Endodermal cell (in vitro differentiated cells): ENCODE measurements around the gene SUN1. TPM values are rescaled to one million over a fixed set of nuclear protein-coding genes. Genes with fewer than 3 reads are reported as not detected.

Source experiments
- DNase-seq: peaks from one replicate; pipeline ENCODE4 v3.0.0-alpha.2; 2017
- H3K27ac ChIP-seq: 2 replicates; pipeline ENCODE4 v1.5.1; 2013; ENCODE audit warnings: mild to moderate bottlenecking, low read depth, low read length, moderate library complexity
- H3K27me3 ChIP-seq: 2 replicates; pipeline ENCODE4 v1.6.1; 2013; ENCODE audit warnings: mild to moderate bottlenecking, low read length, moderate library complexity; ENCODE audit not compliant: insufficient read depth, control insufficient read depth, poor library complexity, severe bottlenecking
- H3K36me3 ChIP-seq: 2 replicates; pipeline ENCODE4 v1.7.0; 2013; ENCODE audit warnings: mild to moderate bottlenecking, low read length, moderate library complexity; ENCODE audit not compliant: control insufficient read depth, insufficient read depth
- H3K4me1 ChIP-seq: one replicate; pipeline ENCODE4 v1.7.0; 2013; ENCODE audit warnings: low read length; ENCODE audit not compliant: control insufficient read depth, insufficient read depth
- H3K4me3 ChIP-seq: 2 replicates; pipeline ENCODE4 v1.5.1; 2013; ENCODE audit warnings: mild to moderate bottlenecking, low read length, moderate library complexity
- H3K9ac ChIP-seq: 2 replicates; pipeline ENCODE4 v1.6.1; 2013; ENCODE audit warnings: mild to moderate bottlenecking, low read length, moderate library complexity; ENCODE audit not compliant: poor library complexity, severe bottlenecking; ENCODE audit errors: extremely low read depth
- H3K9me3 ChIP-seq: 2 replicates; pipeline ENCODE4 v1.6.1; 2013; ENCODE audit warnings: mild to moderate bottlenecking, low read length, moderate library complexity; ENCODE audit not compliant: control insufficient read depth
- H3K27ac Mint-ChIP-seq: 2 replicates; pipeline ENCODE4 v1.8.0; 2020; ENCODE audit warnings: mixed read lengths
- H3K27me3 Mint-ChIP-seq: 2 replicates; pipeline ENCODE4 v1.8.0; 2021; ENCODE audit warnings: mild to moderate bottlenecking, mixed read lengths; ENCODE audit not compliant: insufficient read depth
- H3K36me3 Mint-ChIP-seq: 2 replicates; pipeline ENCODE4 v1.8.0; 2020; ENCODE audit warnings: low read depth, mixed read lengths
- H3K4me1 Mint-ChIP-seq: 2 replicates; pipeline ENCODE4 v1.8.0; 2020; ENCODE audit warnings: mixed read lengths
- H3K4me3 Mint-ChIP-seq: 2 replicates; pipeline ENCODE4 v1.8.0; 2020; ENCODE audit warnings: mild to moderate bottlenecking, moderate library complexity, mixed read lengths
- H3K9me3 Mint-ChIP-seq: 2 replicates; pipeline ENCODE4 v1.8.0; 2020; ENCODE audit warnings: mild to moderate bottlenecking, mixed read lengths
- WGBS, 2 experiments: methylation state at CpG; one replicate each; pipeline versions ENCODE4 v1.1.5 to v1.1.7; 2013; ENCODE audit warnings: missing lambda C conversion rate in 2 of 2, mixed read lengths in 1 of 2; ENCODE audit not compliant: insufficient coverage in 1 of 2, insufficient read length in 1 of 2; 5-methylcytosine and 5-hydroxymethylcytosine counted together
- long read RNA-seq, 4 experiments: library from polyadenylated mRNA in 2 of 4; library from RNA in 1 of 4; library from capped mRNA in 1 of 4; stranded (forward) in 3 of 4; unstranded in 1 of 4; transcript quantifications; one replicate each; pipeline ENCODE4 v2.0.0, GENCODE V29; 2020 to 2021; ENCODE audit warnings: inconsistent platforms in 1 of 4
- polyA plus RNA-seq, 2 experiments: library from polyadenylated mRNA; stranded (reverse); fragments of 50-300 nt; gene quantifications; one replicate each; pipeline ENCODE4 v1.2.3, GENCODE V29; 2013
- total RNA-seq, 2 donors: library from RNA; stranded (reverse); fragmentation: NEBNext Ultra II Directional in 1 of 2; extraction: Animal tissue kit (Norgen Biotek cat#: 25700) in 1 of 2; gene quantifications; 2 replicates in 1 of 2; 3 replicates in 1 of 2; pipeline ENCODE4 v1.2.1, GENCODE V29; 2021
- TF ChIP-seq, protein P1 (sequence below): fragments of 200-600 bp; sonication (generic); conservative IDR thresholded peaks from 2 replicates; pipeline ENCODE4 v1.5.0; 2021; ENCODE audit warnings: antibody characterized with exemption, mild to moderate bottlenecking

SUN1 gene, protein sequence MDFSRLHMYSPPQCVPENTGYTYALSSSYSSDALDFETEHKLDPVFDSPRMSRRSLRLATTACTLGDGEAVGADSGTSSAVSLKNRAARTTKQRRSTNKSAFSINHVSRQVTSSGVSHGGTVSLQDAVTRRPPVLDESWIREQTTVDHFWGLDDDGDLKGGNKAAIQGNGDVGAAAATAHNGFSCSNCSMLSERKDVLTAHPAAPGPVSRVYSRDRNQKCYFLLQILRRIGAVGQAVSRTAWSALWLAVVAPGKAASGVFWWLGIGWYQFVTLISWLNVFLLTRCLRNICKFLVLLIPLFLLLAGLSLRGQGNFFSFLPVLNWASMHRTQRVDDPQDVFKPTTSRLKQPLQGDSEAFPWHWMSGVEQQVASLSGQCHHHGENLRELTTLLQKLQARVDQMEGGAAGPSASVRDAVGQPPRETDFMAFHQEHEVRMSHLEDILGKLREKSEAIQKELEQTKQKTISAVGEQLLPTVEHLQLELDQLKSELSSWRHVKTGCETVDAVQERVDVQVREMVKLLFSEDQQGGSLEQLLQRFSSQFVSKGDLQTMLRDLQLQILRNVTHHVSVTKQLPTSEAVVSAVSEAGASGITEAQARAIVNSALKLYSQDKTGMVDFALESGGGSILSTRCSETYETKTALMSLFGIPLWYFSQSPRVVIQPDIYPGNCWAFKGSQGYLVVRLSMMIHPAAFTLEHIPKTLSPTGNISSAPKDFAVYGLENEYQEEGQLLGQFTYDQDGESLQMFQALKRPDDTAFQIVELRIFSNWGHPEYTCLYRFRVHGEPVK
- total RNA-seq = 100 to 1,000 TPM; 133 to 136 TPM
- polyA plus RNA-seq (2013, experiment 1 of 2) = 114 TPM
- polyA plus RNA-seq (2013, experiment 2 of 2) = 103 TPM
- long read RNA-seq, experiment 1, full-length matches to known transcripts = 2 of 28 reads
- long read RNA-seq, experiment 1, partial matches to known transcripts = 13 of 28 reads
- long read RNA-seq, experiment 1, other reads (novel, unspliced or antisense) = 13 of 28 reads
- long read RNA-seq, experiment 2, full-length matches to known transcripts = 16 of 182 reads
- long read RNA-seq, experiment 2, partial matches to known transcripts = 31 of 182 reads
- long read RNA-seq, experiment 2, other reads (novel, unspliced or antisense) = 135 of 182 reads
- long read RNA-seq, experiment 3, full-length matches to known transcripts = 27 of 461 reads
- long read RNA-seq, experiment 3, partial matches to known transcripts = 76 of 461 reads
- long read RNA-seq, experiment 3, other reads (novel, unspliced or antisense) = 358 of 461 reads
- long read RNA-seq, experiment 4, partial matches to known transcripts = 12 of 20 reads
- long read RNA-seq, experiment 4, other reads (novel, unspliced or antisense) = 7 of 20 reads

DNA sequence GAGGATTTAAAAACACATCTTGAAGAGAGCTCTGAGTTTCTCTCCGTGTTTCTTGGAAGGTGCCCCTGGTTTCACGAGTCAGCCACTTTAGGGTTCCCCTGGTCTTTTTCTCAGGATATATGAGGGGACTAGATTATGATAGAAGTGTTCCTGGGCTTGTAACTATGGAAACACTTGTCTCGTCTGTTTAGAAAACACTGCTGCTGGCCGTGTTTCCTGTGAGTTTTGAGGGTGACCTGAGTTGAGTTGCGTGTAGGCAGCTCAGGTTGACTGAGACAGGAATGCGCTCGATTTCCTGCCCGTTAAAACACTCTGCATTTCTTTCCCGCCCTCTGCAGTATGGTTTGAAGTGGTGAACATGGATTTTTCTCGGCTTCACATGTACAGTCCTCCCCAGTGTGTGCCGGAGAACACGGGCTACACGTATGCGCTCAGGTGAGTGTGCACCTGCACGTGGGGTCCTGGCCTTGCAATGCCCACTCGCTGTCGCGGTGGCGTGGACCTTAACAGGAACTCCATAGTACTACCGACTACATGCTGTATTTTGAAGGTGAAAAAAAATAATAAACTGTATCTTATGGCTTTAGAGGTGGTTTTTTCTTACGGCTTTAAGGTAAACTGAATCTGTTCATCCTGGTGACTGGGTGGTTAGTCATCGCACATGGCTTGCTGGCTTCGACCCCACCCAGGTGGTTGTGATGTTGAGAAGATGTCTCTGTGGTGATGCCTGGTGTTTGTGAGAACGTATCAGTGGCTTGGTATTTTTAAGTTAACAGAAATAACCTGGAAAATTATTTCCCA lies at the start of gene SUN1:
SUN1 (plus strand) TSS at position 310 of the 801 bp plus-strand sequence; CDS start at position 359, 49 bp downstream.
- H3K4me1 ChIP-seq = no peaks in the 10 kb centered on the region
- TF ChIP-seq, protein P1, sequence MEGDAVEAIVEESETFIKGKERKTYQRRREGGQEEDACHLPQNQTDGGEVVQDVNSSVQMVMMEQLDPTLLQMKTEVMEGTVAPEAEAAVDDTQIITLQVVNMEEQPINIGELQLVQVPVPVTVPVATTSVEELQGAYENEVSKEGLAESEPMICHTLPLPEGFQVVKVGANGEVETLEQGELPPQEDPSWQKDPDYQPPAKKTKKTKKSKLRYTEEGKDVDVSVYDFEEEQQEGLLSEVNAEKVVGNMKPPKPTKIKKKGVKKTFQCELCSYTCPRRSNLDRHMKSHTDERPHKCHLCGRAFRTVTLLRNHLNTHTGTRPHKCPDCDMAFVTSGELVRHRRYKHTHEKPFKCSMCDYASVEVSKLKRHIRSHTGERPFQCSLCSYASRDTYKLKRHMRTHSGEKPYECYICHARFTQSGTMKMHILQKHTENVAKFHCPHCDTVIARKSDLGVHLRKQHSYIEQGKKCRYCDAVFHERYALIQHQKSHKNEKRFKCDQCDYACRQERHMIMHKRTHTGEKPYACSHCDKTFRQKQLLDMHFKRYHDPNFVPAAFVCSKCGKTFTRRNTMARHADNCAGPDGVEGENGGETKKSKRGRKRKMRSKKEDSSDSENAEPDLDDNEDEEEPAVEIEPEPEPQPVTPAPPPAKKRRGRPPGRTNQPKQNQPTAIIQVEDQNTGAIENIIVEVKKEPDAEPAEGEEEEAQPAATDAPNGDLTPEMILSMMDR = no peak
- peaks cover 17% of the 10 kb centered on the region for H3K36me3 ChIP-seq
- WGBS, 2 experiments = 92 to 95% methylated on average over 15 to 24 of the region's 24 CpGs
- H3K9ac ChIP-seq = no peak within 1 kb of the TSS
- peaks cover 22% of the 10 kb centered on the region for H3K4me1 Mint-ChIP-seq
- peak within 1 kb of the TSS; percentile 78 for H3K27ac Mint-ChIP-seq
- no peaks in the 10 kb centered on the region for H3K9me3 ChIP-seq
- H3K9me3 Mint-ChIP-seq = no peaks in the 10 kb centered on the region
- H3K4me3 ChIP-seq = no peak within 1 kb of the TSS
- H3K36me3 Mint-ChIP-seq = peaks cover 37% of the 10 kb centered on the region
- peak within 1 kb of the TSS; percentile 64 for H3K27ac ChIP-seq
- no peak within 1 kb of the TSS for H3K4me3 Mint-ChIP-seq
- no peaks in the 10 kb centered on the region for H3K27me3 Mint-ChIP-seq
- no peaks in the 10 kb centered on the region for H3K27me3 ChIP-seq
- no peak for DNase-seq

DNA sequence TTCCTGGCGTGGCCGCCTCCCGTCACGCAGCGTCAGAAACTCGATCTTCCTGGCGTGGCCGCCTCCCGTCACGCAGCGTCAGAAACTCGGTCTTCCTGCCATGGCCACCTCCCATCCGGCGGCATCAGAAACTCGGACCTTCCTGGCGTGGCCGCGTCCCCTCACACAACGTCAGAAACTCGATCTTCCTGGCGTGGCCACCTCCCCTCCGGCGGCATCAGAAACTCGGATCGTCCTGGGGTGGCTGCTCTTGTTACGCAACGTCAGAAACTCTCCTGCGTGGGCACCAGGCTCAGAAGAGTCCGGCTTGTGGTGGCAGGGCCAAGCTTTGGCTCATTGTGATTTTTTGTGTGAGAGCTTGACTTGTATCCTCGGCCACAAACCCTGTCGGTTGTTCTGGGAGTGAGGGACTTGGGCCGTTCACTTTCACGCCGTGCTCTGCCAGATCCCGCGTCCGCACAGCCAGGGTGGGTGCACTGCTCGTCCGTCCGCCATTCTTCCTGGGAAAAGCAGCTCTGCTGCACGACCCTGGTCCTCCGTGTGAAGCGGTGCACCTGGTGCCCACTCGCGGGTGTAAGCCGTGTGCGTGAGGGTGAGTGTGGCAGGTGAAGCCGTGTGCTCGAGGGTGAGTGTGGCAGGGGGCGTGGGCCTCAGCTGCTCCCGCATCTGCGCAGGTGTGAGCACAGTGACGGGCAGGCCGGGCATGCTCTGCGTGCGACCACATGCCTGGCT lies 49.4 kb upstream of the SUN1 start:
- no peak overlapping the region for H3K9ac ChIP-seq
- no peak overlapping the region for H3K4me3 Mint-ChIP-seq
- H3K4me3 ChIP-seq = no peak overlapping the region
- H3K36me3 ChIP-seq = peaks cover 49% of the 10 kb centered on the region
- no peak overlapping the region for H3K27ac Mint-ChIP-seq
- TF ChIP-seq, protein P1 = no peak
- H3K9me3 ChIP-seq = no peaks in the 10 kb centered on the region
- H3K4me1 Mint-ChIP-seq = no peaks in the 10 kb centered on the region
- H3K36me3 Mint-ChIP-seq = peaks cover 70% of the 10 kb centered on the region
- H3K9me3 Mint-ChIP-seq = no peaks in the 10 kb centered on the region
- H3K27me3 ChIP-seq = no peaks in the 10 kb centered on the region
- 94% methylated on average over 34 to 55 of the region's 56 CpGs for WGBS, 2 experiments
- no peak overlapping the region for H3K27ac ChIP-seq
- no peak for DNase-seq
- no peaks in the 10 kb centered on the region for H3K4me1 ChIP-seq
- H3K27me3 Mint-ChIP-seq = no peaks in the 10 kb centered on the region
